Urinary bladder (tissue), 4 donors: ENCODE measurements around the gene CEP57L1. TPM values are rescaled to one million over a fixed set of nuclear protein-coding genes. Genes with fewer than 3 reads are reported as not detected.

Experiments
- DNase-seq: peaks from one replicate; pipeline ENCODE4 v3.0.0-alpha.2; 2015; ENCODE audit errors: extremely low spot score
- H3K27ac ChIP-seq: one replicate; pipeline ENCODE4 v1.5.1; 2013; ENCODE audit warnings: low read depth, mild to moderate bottlenecking, moderate library complexity
- H3K36me3 ChIP-seq: one replicate; pipeline ENCODE4 v1.6.1; 2013; ENCODE audit warnings: mild to moderate bottlenecking, moderate library complexity; ENCODE audit not compliant: insufficient read depth
- H3K4me1 ChIP-seq: one replicate; pipeline ENCODE4 v1.6.1; 2013; ENCODE audit warnings: mild to moderate bottlenecking, moderate library complexity; ENCODE audit not compliant: insufficient read depth
- H3K4me3 ChIP-seq: one replicate; pipeline ENCODE4 v1.5.1; 2013; ENCODE audit warnings: low read depth, low read length
- WGBS: extraction: QIAGEN DNeasy Blood & Tissue Kit; methylation state at CpG from one replicate; pipeline ENCODE4 v1.1.7; 2013; 5-methylcytosine and 5-hydroxymethylcytosine counted together
- polyA plus RNA-seq: library from polyadenylated mRNA; stranded (reverse); fragments of 200-250 nt; gene quantifications from one replicate; pipeline ENCODE4 v1.2.3, GENCODE V29; 2013
- total RNA-seq: library from RNA; depleted of rRNA; stranded (reverse); fragments of >200 nt; gene quantifications from one replicate; pipeline ENCODE4 v1.2.3, GENCODE V29; 2014
- donor health status: healthy with polysubstance abuse.
- donor health status: healthy.

Gene CEP57L1
- total and polyA plus RNA-seq, 2 donors, result 8.0 to 83.1 TPM

DNA sequence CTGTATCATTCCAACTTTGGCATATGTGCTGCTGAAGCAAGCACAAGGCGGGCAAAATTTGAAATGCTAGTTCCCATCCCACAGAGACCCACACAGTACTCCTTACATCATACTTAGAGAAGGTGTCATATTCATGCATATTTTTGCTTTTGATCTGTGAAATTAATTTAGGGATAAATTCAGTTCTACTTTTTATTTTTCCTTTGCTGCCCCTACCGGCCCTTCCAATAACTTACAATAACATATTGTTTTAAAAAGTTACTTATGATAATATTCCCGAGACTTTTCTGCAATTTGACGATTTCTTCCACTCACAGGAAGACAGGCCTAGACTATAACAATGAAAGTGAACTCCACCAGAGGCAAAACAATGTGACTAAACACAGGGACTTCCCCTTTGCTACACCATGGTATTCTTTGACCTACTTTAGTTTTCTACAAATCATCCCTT is 35.7 kb upstream of the CEP57L1 start:
- Histone ChIP-seq H3K4me3 (no peak overlapping the region), H3K27ac (no peak overlapping the region), H3K36me3 (no peaks in the 10 kb centered on the region), H3K4me1 (no peaks in the 10 kb centered on the region)
- WGBS, result 68% methylated on average over 4 of the region's 4 CpGs
- DNase-seq, result no peak

- Histone ChIP-seq H3K4me1 (no peaks in the 10 kb centered on the region), H3K27ac (no peak overlapping the region)
These were observed 34.7 kb upstream of the CEP57L1 start for GRCh38 chr6:109060571-109060970.

DNA sequence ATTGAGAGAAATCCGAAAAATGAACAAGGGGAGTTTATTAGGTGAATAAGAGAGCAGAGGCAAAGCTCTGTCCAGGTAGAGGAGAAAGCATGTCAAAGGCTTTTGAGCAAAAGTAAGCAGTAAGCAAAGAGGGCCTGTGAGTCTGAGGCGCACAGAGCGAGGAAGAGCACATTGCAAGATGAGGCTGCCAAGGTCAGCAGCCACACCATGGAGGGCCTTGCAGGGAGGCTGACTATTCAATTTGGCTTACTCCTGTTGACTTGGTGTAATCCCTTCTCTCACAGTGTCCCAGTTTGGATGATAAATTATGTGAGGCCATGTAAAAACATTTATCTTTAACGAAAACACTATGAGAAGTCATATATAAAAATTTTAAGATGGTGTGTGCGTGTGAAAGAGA is 33.1 kb upstream of the CEP57L1 start:
- no peak overlapping the region for H3K4me3 ChIP-seq
- H3K27ac ChIP-seq, result no peak overlapping the region
- no peaks in the 10 kb centered on the region for H3K4me1 ChIP-seq
- 77% methylated on average over 5 of the region's 5 CpGs for WGBS
- H3K36me3 ChIP-seq, result no peaks in the 10 kb centered on the region
- DNase-seq, result no peak

More at GRCh38 chr6:109060571-109060970, 34.7 kb upstream of the CEP57L1 start:
- WGBS, result 68% methylated on average over 2 of the region's 2 CpGs
- no peak overlapping the region for H3K4me3 ChIP-seq
- no peak for DNase-seq
- no peaks in the 10 kb centered on the region for H3K36me3 ChIP-seq

DNA sequence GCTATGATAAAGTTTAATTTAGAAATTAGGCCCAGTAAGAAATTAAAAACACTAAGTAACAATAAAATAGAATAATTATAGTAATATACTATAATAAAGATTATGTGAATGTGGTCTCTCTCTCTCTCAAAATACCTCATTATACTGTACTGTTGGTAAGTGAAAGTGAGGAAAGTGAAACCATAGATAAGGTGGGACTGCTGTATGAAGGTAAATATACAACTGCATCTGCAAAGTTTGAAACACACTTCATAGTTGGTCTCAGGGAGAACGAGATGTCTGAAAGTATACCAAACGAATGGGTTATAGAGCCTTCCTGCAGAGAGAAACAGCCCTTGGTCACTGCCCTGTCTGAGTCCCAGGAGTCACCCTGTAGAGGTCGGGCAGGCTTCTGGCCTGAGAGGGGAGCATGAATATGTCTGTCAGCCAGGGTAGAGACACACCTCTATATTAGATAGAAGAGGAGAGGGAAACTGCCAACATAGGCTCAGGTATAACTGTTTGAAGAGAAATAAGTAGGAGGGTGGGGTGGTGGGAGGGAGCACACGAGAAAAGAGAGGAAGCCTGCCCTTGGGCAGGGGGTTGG is 32.4 kb upstream of the CEP57L1 start:
- Histone ChIP-seq H3K4me1 (no peaks in the 10 kb centered on the region), H3K27ac (no peak overlapping the region), H3K36me3 (no peaks in the 10 kb centered on the region)

DNA sequence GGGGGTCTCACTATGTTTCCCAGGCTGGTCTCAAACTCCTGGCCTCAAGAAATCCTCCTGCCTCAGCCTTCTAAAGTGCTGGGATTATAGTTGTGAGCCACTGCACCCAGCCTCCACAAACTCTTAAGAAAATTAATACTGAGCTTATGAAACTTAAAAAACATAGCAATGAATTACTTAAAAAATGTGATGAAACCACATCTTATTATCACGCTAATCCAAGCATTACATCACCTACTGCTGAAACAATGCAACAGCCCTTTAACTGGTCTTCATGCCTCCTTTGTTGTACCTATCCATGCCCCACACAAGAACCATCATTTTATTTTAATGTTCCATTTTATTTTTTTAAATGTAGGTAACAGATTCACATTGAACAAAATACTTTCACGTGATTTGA is 25.6 kb upstream of the CEP57L1 start:
- no peaks in the 10 kb centered on the region for H3K36me3 ChIP-seq
- H3K4me3 ChIP-seq, result no peak overlapping the region
- DNase-seq, result no peak
- no peak overlapping the region for H3K27ac ChIP-seq
- WGBS, result 92% methylated on average over 2 of the region's 2 CpGs
- H3K4me1 ChIP-seq, result no peaks in the 10 kb centered on the region

More for the DNA sequence above, 32.4 kb upstream of the CEP57L1 start:
- H3K4me3 ChIP-seq, result no peak overlapping the region
- no peak for DNase-seq
- 90% methylated on average over 4 of the region's 4 CpGs for WGBS

DNA sequence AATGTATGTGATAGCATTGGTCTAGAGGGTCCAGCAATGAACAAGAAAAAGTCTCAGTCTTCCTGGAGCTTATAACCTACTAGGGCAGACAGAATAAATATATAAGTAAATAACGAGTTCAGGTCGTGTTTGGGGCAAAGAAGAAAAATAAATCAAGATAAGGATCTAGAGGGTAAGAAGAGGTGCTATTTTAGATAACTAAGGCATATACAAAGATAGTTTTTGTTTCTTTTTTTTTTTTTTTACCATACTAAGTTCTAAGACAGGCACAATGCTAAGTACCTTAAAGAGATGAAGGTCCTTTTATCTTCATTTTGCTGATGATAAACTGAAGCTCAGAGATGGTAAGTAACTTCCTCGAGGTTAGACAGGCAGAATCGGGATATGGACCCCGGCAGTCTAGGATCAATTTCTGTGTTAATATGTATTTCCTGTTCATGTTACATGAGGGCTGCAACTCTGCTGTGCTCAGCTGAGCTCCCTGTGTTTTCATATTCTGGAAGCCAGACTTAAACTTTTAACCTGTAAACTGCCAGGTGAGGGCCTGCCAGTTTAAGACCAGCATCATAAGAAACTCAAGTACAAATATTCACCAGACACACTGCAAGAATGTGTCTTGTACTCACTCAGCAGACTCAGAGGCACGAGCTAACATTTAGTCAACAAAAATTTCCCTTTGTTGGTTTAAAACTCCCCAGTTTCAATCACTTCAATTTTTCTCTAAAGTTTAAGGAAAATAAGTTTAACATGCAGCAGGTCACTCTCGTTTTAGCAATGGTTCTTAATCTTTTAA is 24.0 kb upstream of the CEP57L1 start:
- H3K4me1 ChIP-seq, result no peaks in the 10 kb centered on the region
- no peaks in the 10 kb centered on the region for H3K36me3 ChIP-seq
- WGBS, result 43% methylated on average over 7 of the region's 7 CpGs
- no peak for DNase-seq
- H3K27ac ChIP-seq, result peak overlapping the region; percentile 5
- no peak overlapping the region for H3K4me3 ChIP-seq

DNA sequence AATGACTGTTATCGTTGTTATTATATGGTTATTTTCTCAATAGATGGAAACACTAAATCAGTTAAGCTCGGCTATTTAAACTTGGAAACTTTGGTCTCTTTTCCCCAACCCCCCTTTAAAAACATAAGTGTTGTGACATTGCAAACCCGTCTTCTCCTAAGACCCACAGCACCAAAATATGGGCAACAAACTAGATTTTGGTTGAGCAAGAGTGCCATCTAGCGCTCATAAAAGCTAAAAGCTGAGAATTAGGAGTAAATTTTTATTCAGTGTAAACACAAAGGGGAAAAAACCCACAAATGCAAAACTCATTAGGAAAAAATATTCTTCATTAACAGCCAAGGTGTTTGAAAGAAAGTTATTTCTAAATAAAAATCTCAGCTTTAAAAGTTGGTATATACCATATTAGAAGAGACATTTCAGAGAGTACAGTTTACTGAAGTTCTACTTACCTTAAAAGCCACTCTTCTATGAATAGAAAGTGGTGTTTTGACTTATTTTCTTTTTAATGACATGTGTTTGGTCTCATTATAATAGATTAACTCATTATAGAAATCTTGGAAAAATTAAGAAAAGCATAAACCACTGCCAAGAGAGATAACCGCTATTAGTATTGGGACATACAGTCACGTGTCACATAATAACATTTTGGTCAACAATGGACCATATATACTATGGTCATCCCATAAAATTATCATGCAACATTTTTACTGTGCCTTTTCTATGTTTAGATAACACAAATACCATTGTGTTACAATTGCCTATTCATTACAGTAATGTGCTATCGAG is 21.8 kb upstream of the CEP57L1 start:
- H3K4me3 ChIP-seq, result no peak overlapping the region
- H3K36me3 ChIP-seq, result no peaks in the 10 kb centered on the region
- H3K27ac ChIP-seq, result no peak overlapping the region
- peak; percentile 65 for DNase-seq
- no peaks in the 10 kb centered on the region for H3K4me1 ChIP-seq
- WGBS, result 50% methylated on average over 7 of the region's 7 CpGs

- H3K36me3 ChIP-seq, result no peaks in the 10 kb centered on the region
- no peak overlapping the region for H3K4me3 ChIP-seq
- no peaks in the 10 kb centered on the region for H3K4me1 ChIP-seq
- no peak overlapping the region for H3K27ac ChIP-seq
- DNase-seq, result no peak
These were observed 21.2 kb upstream of the CEP57L1 start for GRCh38 chr6:109074133-109074415.

DNA sequence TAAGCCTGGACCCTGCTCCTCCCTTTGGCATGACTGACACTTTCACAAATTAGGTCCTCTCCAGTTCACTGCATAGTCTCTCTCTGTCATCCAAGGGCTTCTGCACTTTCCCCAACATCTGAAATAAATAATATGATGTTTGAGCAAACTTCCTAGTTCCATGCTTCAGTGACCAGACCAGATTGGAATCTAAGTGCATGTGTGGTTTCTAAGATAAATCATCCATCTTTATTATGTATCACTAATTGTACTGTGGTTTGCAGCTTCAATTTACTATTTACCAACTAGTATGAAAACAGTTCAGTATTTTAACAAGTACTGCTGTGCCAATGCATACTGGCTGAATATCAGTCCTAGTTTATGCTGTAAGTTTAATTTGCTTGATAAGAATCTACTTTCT is 19.4 kb upstream of the CEP57L1 start:
- Histone ChIP-seq H3K4me1 (no peaks in the 10 kb centered on the region), H3K4me3 (no peak overlapping the region), H3K36me3 (no peaks in the 10 kb centered on the region), H3K27ac (no peak overlapping the region)
- no peak for DNase-seq

DNA sequence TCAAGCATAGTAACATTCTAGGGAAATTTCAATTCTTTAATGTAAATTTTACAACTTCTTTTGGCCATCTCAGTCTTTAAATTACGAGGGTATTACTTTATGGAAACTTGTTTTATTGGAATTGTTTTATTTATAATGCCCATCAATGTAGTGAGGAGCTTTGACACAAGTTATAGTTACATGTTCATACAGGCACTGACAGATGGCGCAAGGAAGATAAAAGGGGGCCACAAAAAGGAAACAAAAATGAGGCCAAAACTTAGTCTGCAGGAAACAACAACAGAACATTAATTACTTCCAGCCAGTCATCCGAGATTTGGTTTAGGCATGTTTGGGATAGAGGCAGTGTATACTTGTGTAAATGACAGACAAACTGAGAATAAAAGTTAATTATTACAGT is 18.9 kb upstream of the CEP57L1 start:
- no peak for DNase-seq
- no peak overlapping the region for H3K4me3 ChIP-seq
- no peak overlapping the region for H3K27ac ChIP-seq
- WGBS, result 63% methylated on average over 3 of the region's 3 CpGs
- H3K36me3 ChIP-seq, result no peaks in the 10 kb centered on the region
- no peaks in the 10 kb centered on the region for H3K4me1 ChIP-seq

DNA sequence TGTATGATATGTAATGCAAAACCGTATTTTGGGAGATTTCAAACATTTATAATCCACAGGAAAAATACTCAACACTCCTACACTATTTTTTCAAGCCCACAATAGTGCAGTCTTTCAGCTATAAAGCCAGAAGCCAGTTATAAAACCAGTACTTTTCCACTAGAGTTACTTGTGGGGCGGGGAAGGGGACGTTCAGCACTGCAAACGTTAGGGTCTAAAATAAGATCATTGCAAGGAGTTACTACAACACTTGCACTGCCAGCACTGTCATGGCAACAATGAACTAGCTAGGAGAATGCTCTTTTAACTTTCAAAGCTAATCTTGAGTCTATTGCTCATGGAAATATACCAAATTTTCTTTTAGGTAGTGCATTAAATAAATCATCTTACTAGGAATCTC is 15.3 kb upstream of the CEP57L1 start:
- DNase-seq, result peak; percentile 60
- H3K4me3 ChIP-seq, result no peak overlapping the region
- no peak overlapping the region for H3K27ac ChIP-seq
- no peaks in the 10 kb centered on the region for H3K36me3 ChIP-seq
- H3K4me1 ChIP-seq, result no peaks in the 10 kb centered on the region
- WGBS, result 19% methylated on average over 4 of the region's 4 CpGs

DNA sequence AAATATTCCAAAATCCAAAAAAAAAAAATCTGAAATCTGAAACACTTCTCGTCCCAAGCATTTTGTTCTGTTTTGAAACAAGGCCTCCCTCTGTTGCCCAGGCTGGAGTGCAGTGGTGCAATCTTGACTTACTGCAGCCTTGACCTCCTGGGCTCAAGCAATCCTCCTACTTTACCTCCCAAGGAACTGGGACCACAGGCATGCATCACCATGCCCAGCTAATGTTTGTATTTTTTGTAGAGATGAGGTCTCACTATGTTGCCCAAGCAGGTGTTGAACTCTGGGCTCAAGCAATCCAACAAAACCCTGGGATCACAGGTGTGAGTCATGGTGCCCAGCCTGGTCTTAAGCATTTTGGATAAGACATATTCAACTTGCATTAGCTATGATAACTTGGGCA is 14.3 kb upstream of the CEP57L1 start:
- WGBS, result 46% methylated on average over 1 of the region's 1 CpG
- H3K4me1 ChIP-seq, result no peaks in the 10 kb centered on the region
- H3K36me3 ChIP-seq, result no peaks in the 10 kb centered on the region
- no peak overlapping the region for H3K27ac ChIP-seq
- no peak for DNase-seq
- H3K4me3 ChIP-seq, result no peak overlapping the region

- no peaks in the 10 kb centered on the region for H3K4me1 ChIP-seq
- DNase-seq, result no peak
- no peak overlapping the region for H3K4me3 ChIP-seq
- 61% methylated on average over 4 of the region's 4 CpGs for WGBS
- H3K27ac ChIP-seq, result no peak overlapping the region
- no peaks in the 10 kb centered on the region for H3K36me3 ChIP-seq
These were observed 13.7 kb upstream of the CEP57L1 start for GRCh38 chr6:109081516-109082187.

GRCh38 chr6:109082188-109082577 is 13.1 kb upstream of the CEP57L1 start:
- WGBS, result 84% methylated on average over 1 of the region's 1 CpG
- H3K4me3 ChIP-seq, result no peak overlapping the region
- H3K36me3 ChIP-seq, result no peaks in the 10 kb centered on the region
- no peaks in the 10 kb centered on the region for H3K4me1 ChIP-seq
- no peak for DNase-seq
- no peak overlapping the region for H3K27ac ChIP-seq
